Activated T-helper 17 cell treated with anti-CD3 and anti-CD28 coated beads, Interleukin-2, amount 50 U/mL, for 72 hours (primary cell): ENCODE results near the gene FOXD3. TPM values are rescaled to one million over a fixed set of nuclear protein-coding genes. Genes with fewer than 3 reads are reported as not detected.
A peak's percentile ranks its signal among the peaks of the same experiment; 100 is the strongest.

Experiments
- ATAC-seq: fragments of 150-1000 bp; cut with Tn5 transposase; replicated peaks from 2 replicates; pipeline ENCODE4 v1.10.0; 2021; ENCODE audit warnings: mild to moderate bottlenecking, moderate library complexity
- H3K27ac Mint-ChIP-seq: one replicate; pipeline ENCODE4 v1.8.0; 2022; ENCODE audit warnings: mixed read lengths
- H3K27me3 Mint-ChIP-seq: one replicate; pipeline ENCODE4 v1.8.0; 2022; ENCODE audit warnings: mixed read lengths
- H3K36me3 Mint-ChIP-seq: one replicate; pipeline ENCODE4 v1.8.0; 2022; ENCODE audit warnings: low read depth, mild to moderate bottlenecking, mixed read lengths
- H3K4me1 Mint-ChIP-seq: one replicate; pipeline ENCODE4 v1.8.0; 2022; ENCODE audit warnings: mixed read lengths
- H3K4me3 Mint-ChIP-seq: one replicate; pipeline ENCODE4 v1.8.0; 2022; ENCODE audit warnings: mild to moderate bottlenecking, mixed read lengths
- H3K9me3 Mint-ChIP-seq: one replicate; pipeline ENCODE4 v1.8.0; 2022; ENCODE audit warnings: mixed read lengths
- total RNA-seq, 2 donors: library from RNA; stranded (reverse); gene quantifications; one replicate each; pipeline ENCODE4 v1.2.3, GENCODE V29; 2022

FOXD3 gene
- total RNA-seq, 2 donors from 2014 or later: not detected

DNA sequence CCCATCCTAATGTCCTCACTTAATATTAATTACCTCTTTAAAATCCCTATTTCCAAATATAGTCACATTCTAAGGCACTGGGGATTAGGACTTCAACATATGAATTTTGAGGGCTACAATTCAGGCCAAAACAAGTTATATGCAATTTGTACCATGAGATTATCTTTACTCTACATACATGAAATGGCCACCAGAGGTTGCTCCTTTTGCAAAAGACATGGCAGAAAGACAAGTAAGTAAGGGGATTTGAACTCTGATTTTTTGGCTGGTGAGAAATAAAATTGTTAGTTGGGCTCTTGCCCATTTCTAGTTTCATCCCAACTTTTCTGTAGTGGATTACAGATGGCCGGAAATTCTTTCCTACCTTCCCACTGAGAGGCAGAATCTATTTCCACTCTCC, 40.2 kb downstream of the FOXD3 start:
- no peak overlapping the region for H3K4me3 Mint-ChIP-seq
- no peak for ATAC-seq
- no peaks in the 10 kb centered on the region for H3K36me3 Mint-ChIP-seq
- H3K27me3 Mint-ChIP-seq: peaks cover 16% of the 10 kb centered on the region
- no peaks in the 10 kb centered on the region for H3K9me3 Mint-ChIP-seq
- H3K27ac Mint-ChIP-seq: no peak overlapping the region
- peaks cover 3% of the 10 kb centered on the region for H3K4me1 Mint-ChIP-seq

DNA sequence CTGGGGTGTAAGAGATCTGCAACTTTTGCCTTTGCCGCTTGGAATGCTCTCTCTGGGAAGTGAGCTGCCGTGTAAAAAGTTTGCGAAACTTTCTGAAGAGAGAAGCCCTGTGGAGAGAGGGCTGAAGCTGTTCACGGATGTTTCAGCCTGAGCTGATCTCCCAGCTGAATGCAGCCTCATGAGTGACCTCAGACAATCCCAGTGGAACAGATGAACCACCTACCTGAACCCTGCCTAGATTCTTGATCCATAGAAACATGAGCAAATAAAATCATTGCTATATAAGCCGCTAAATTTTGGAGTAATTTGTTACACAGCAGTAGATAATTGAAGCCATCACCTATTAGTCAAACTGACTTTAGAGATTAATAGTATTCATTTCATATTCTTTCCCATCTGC, 40.6 kb downstream of the FOXD3 start:
- Mint-ChIP-seq H3K27me3 (peaks cover 16% of the 10 kb centered on the region), H3K36me3 (no peaks in the 10 kb centered on the region), H3K4me3 (no peak overlapping the region), H3K27ac (no peak overlapping the region), H3K9me3 (no peaks in the 10 kb centered on the region), H3K4me1 (peaks cover 3% of the 10 kb centered on the region)
- ATAC-seq: no peak

DNA sequence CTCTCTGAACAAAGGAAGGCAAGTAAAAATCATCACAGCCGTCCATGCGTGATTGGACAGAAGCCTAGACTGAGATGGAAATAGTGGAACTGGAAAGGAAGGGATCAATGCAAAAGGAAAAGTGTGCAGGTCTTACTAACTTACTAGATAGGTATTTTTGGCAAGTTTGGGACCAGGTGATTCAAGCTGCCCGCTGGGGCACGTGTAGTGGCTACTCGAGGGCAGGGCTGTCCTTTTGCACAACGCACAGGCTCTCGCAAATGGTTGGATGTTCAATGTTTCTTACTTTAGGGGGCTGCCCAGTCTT, 44.5 kb downstream of the FOXD3 start:
- H3K4me3 Mint-ChIP-seq: peak overlapping the region; percentile 96
- H3K27me3 Mint-ChIP-seq: peaks cover 5% of the 10 kb centered on the region
- no peak for ATAC-seq
- H3K4me1 Mint-ChIP-seq: peaks cover 9% of the 10 kb centered on the region
- peak overlapping the region; percentile 75 for H3K27ac Mint-ChIP-seq
- peaks cover 16% of the 10 kb centered on the region for H3K36me3 Mint-ChIP-seq
- H3K9me3 Mint-ChIP-seq: no peaks in the 10 kb centered on the region

DNA sequence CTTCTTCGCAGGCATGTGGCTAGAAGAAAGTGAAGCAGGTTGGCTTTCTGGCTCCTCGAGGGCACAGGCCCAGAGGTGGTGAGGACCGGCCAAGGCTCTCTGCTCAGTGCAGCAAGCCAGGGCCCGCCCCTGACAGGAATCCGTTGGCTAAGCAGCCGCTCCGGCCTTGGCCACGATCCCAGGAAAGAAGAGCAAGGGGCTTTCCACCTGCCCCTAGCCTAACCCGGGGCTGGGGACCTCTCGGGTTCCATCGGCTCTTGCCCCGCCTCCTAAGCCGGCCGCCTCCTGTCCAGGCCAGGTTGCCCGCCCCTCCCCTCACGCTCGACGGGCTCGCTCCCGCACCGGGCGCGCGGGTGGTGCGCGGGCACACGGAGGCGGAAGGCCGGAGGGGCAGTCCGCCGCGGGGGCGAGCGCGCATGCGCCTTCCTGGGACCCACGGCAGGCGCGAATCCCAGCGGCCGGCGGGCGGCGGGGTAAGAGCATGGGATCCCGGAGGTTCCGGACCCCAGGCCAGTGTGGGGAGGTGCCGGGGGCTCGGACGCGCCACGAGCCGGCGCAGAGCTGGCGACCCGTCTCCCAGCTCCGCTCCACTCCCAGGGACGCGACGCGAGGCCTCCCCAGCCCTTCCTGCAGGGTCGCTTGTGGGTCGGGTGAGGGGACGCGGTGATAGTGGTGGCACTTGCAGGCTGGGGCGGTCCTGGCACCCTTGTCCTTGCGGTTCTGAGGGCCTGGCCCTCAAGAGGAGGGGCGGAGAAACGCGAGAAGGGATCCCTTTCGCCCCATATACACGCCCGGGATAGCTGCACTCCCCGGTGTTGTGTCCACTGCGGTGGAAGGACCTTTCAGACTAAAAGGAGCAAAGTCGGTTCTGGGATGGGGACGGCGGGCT, 45.1 kb downstream of the FOXD3 start, which contains the start of gene ALG6:
TSS of gene ALG6 (plus strand) at position 413 of the 889 bp plus-strand sequence. CDS start 3,351 bp downstream, outside the sequence.
- peaks cover 9% of the 10 kb centered on the region for H3K4me1 Mint-ChIP-seq
- ATAC-seq: peak; percentile 96
- peaks cover 2% of the 10 kb centered on the region for H3K27me3 Mint-ChIP-seq
- peak within 1 kb of the TSS; percentile 96 for H3K4me3 Mint-ChIP-seq
- H3K9me3 Mint-ChIP-seq: no peaks in the 10 kb centered on the region
- H3K27ac Mint-ChIP-seq: peak within 1 kb of the TSS; percentile 93
- peaks cover 20% of the 10 kb centered on the region for H3K36me3 Mint-ChIP-seq

DNA sequence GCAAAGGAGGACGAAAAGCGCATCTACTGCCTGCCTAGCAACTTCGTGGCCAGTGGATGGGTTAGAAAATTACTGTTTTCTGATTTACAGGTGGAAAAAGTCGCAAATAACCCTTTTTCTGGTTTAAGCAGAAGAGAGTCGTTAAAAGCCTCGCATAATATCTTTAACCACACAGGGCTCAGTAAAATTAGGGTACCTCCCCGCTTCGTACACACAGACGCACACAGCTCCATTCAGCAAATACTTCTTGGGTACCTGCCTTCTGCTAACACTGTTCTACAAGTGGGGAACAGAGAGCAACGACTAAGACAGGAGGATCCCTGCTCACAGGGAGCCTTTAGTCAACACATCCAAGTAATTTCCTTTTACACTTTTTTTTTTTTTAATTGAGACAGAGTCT, 45.8 kb downstream of the FOXD3 start:
- ATAC-seq: no peak

More for the DNA sequence above, 45.8 kb downstream of the FOXD3 start:
- no peaks in the 10 kb centered on the region for H3K27me3 Mint-ChIP-seq
- peak overlapping the region; percentile 93 for H3K27ac Mint-ChIP-seq
- H3K4me1 Mint-ChIP-seq: peaks cover 9% of the 10 kb centered on the region
- peaks cover 26% of the 10 kb centered on the region for H3K36me3 Mint-ChIP-seq
- H3K9me3 Mint-ChIP-seq: no peaks in the 10 kb centered on the region
- peak overlapping the region; percentile 96 for H3K4me3 Mint-ChIP-seq

Other genes with a start within 250 kb of the FOXD3 start
- 10 to 100 TPM; 18.1 to 20.4 TPM for gene ALG6, start 45.1 kb downstream of the FOXD3 start, total RNA-seq
- 10 to 100 TPM; 46.4 to 55.2 TPM for gene ITGB3BP, start 200.7 kb downstream of the FOXD3 start, total RNA-seq
- 10 to 100 TPM in 1 of 2 donors, 1 to 10 TPM in 1; 9.7 to 10.5 TPM for gene EFCAB7, start 201.0 kb downstream of the FOXD3 start, total RNA-seq